CD4-positive, alpha-beta T cell treated with Interleukin-21 for 1 hour (primary cell): ENCODE data around the gene TESPA1.
"Not testable (repeated sequence)": the region's sequence is repeated elsewhere in the genome, so short reads cannot be mapped to it uniquely, and the experiment has no call there.

Experiments
- DNase-seq: peaks from one replicate; pipeline ENCODE4 v3.0.0-alpha.2; 2020

Gene TESPA1

DNA sequence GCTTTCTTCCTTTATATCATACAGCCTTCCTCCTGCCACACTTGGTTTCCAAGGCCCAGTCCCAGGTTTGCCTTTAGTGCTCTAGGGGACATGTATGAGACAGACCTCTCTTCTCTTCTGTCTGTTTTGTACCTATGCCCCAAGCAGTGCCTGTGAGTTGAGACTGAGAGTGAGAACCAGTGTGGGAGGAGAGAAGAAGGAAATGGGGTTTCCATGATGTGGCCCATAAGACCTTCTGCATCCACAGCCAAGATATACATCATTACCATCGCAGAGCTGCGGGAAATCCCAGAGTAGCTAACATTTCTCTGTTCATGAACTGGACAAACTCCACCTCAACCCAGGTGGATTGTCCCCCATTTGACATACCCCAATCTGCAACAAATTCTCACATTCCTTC is 2.8 kb downstream of the TESPA1 start:
- DNase-seq: peak; percentile 50

DNA sequence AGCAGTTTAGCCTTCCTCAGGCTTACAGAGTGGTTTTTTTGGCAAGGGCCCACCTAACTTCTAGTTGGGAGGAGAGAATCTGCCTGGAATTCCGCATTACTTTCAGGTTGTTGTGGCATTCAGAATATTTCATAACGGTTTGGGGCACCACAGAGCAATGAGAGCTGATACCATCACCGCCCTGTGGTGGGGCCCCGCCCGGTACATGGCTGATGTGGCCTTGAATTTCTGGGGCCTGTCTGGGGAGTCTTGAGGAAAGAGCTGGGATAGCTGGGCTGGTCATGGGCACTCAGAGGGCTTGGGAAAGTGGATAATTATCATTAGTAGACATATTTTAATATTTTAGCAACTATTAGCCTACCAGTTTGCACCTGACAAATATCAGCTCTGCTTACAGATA is 4.2 kb downstream of the TESPA1 start:
- peak; percentile 52 for DNase-seq

DNA sequence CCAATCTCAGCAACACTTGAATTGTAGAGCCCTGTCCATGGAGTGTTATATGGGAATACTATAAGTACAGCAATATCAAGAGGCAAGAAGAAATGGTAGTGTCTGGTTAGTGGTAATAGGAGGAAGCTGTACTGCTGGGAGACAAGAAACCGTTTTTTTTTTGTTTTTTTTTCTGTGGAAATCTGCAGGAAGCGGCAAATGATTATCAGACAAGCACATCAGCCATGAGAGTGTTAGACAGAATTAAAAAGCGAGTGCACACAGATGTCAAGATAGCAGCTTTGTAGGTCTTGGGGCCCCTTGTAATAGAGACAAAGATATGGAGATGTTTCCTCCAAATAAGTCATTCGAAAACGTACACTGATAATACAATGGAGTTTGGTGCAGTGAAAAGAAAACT is 6.7 kb downstream of the TESPA1 start:
- peak; percentile 37 for DNase-seq

DNA sequence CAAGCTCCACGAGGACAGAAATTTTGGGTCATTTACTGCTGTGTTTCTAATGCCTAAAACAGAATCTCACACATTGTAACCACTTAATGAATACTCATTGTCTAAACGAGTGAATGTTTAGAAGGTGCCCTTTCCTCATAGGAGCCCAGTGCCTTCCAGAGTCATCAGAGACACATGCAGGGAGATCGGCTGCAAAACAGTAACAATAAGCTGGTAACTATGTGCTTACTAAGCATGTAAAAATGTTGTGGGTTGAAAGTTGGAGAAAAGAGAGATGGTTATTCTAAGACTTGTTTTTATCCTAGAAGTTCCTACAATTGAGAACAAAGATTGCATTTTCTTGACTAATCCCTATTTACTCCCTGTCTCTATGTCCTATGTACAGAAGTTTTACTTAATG is 7.4 kb downstream of the TESPA1 start:
- no peak for DNase-seq

DNA sequence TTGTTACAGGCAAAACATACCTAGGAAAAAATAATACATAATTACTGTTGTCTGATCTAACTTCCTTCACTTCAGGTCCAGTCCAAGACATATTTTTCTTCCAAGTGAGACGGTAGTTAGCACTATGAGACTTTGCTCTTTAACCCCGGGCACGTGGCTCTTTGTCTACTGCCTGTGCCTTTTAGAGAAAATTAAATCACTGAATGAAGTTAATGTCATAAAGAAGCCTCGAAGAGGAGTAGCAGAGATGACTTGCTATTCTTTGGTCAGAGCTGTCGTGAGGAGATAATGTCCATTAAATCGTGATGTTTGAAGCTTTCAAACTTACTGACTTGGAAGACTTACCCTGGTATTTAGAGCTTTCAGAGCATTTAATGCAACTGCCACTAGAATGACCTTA is 8.7 kb downstream of the TESPA1 start:
- no peak for DNase-seq

DNA sequence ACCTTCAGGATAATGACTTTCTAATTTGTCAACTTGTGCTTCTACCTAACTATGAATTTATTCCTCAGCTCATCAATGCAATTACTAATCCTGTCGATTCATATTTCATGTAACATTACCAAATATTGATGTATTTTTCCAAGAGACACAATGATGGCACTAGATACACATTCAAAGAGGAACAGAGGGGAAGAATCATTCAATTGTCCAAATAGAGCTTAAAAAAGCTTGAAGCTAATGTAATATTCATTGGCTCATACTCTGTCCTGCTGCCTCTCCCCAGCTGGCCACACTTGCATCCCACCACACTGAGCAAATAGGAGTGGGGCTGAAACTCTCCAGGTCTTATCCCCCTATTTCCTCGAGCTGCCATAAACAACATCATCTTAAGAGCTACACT is 9.3 kb downstream of the TESPA1 start:
- no peak for DNase-seq

DNA sequence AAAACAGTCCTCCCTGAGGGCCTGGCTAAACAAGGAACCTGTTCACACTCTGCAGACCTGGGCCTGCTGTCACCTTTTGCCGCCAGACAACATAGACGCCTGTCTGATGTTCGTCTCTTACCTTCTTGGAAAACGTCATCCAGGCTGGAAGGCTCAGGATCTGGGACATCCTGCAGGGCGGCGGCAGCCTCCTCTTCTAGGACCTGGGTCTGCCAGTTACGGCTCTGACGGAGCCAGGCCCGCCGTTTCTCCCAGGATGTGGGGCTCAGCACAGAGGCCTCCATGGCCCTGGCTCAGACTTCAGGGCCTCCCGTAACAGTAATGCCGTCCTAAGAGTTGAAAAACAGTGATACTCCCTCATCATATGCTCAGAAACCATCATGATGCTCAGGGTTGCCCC is 10.3 kb downstream of the TESPA1 start:
- DNase-seq: no peak

DNA sequence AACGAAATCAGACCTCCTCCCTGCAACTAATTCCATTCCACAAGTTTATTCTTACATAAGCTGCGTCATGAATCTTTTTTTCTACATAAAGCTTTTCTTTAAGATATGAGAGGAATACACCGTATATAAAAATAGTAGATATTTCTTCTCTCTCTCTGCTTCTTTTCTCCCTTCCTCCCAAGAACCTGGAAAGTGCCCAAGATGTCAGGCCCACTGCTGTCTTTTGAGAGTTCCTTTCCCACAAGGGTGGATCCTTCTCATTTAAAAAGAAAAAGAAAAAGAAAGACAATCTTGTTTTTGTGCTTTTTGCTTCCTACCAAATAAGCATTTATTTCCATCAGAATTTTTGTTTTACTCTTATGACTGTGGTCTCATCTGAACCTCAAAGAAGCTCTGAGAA is 11.0 kb downstream of the TESPA1 start:
- DNase-seq: no peak

DNA sequence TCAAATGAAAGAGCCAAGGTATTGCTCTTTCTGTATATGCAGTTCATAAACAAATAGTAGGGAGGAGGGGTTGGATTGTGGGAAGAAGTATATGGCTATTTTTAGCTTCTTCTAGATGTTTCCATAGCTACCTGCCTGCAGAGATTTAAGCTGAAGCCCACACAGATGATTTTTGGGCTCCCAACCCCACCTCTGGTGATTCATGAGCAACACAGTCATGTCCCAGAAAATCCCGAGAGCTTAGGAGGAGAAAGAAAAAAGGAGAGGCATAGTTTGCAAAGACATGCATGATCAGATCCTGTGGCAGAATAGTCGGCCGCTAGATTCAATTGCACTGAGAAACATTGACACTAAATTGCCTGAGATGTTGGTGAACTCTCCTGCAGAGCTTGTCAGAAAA is 13.8 kb downstream of the TESPA1 start:
- no peak for DNase-seq

DNA sequence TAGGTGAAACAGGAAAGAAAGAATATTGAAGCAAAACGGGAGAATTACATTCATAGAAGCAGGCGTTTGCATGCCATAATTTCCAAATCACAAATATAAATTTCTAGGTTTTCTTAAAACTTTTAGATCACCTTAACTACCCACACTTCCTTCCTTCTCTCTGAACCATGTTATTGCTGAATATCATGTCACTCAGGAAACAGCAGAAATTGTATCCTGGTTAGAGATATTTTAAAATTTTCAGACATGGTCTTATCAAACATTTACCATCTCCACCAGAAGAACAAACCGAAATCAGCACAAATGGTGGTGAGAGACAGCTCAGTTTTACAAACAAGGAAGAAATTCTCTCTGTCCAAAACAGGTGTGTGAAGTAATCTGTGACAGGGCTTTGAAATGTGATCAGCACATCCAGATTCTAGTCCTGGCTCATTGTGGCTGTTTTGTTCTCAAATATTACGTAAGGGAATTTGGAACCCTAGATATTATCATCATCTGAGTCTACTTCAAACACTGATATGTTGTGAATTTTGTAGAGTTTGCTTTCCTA is 16.3 kb downstream of the TESPA1 start:
- peak; percentile 35 for DNase-seq

DNA sequence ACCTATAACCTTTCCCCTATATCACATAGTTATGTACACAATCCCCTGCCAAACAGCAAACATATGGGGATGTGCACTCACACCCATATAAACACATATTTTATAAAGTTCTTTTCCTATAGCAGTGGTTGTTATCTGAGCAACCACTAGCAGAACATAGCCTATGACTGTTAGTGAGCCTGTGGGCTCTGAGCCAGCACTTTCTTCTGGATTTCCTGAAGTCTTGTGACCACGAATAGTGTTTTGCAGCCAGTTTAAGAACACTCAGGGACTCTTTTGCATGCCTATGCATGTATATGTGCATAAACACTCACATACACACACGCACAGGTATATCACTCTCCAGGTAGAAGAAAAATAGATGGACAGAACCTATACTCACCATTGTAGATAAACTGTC is 17.1 kb downstream of the TESPA1 start:
- no peak for DNase-seq

DNA sequence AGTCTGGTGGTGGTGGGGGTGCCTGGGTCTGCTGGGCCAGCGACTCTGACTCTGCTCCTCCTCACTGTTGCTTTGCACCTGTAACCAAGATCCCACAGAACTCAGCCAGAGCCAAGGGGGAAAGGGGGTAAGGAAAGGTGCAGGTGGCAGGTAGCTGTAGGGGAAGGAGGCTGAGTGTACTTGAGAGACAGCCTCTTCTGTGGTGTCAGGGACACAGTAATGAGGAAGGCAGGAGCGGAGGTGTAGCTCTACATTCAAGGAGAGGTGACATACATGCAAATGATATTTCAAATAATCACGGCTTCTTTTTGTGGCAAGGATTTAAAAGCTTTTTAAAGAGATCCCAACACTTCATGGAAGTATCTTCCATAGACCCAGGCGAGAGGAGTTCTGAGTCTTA is 23.4 kb downstream of the TESPA1 start:
- no peak for DNase-seq

DNA sequence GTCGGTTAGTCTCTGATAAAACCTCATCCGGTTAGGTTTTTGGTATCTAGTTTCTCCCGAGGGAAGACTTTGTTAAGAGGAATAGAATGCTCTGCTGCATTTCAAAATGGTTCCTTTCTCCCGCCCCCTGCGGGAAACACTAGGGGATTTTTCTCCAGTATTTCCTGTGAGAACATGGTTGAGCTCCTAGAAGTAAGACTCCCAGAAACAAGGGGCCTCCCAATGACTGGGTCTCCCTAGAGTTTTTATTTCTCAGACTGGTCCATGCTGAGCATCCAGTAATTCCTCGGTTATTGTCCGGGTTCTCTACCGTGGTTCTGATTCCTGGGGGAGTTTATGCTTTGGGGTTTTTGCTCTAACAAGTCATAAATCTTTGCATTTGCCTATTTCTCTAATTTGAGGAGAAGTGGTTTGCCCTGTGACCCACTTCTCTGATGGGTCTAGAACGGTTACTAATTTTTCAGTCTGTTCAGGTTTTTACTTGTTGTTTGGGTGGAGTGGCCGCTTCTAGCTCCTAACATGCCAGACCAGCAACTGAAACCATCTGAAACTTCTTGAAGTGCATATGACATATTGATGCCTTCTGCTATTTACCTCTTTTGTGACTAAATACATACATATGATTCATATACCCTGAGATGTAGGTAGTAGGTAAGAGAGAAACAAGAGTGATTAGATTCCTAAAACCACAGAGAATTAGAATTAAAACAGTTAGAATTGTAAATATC is 25.1 kb downstream of the TESPA1 start:
- DNase-seq: no peak

DNA sequence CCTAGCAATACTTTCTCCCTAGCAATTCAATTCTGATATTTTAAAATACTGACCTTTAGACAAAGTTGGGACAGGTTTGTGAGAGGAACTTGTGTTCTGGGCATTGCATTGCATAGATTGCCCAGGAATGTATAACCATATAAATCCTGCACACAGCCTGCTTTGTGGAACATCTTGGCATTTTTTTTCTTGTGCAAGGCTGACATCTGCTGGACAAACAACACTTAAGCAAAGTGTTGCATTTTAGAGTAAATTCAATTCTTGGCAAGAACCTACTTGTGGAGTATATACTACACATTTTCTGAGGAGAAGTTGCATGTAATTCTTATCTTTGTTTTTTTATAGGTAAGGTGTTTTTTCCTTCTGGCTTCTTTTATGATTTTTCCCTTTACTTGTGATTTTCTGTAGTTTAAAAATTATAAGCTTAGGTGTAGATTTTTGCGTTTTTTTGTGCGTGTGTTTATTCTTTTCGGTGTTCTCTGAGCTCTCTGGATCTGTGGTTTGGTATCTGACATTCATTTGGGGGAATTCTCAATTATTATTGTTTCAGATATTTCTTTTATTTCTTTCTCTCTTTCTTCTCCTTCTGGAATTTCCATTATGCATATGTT is 26.4 kb downstream of the TESPA1 start:
- DNase-seq: peak; percentile 76

DNA sequence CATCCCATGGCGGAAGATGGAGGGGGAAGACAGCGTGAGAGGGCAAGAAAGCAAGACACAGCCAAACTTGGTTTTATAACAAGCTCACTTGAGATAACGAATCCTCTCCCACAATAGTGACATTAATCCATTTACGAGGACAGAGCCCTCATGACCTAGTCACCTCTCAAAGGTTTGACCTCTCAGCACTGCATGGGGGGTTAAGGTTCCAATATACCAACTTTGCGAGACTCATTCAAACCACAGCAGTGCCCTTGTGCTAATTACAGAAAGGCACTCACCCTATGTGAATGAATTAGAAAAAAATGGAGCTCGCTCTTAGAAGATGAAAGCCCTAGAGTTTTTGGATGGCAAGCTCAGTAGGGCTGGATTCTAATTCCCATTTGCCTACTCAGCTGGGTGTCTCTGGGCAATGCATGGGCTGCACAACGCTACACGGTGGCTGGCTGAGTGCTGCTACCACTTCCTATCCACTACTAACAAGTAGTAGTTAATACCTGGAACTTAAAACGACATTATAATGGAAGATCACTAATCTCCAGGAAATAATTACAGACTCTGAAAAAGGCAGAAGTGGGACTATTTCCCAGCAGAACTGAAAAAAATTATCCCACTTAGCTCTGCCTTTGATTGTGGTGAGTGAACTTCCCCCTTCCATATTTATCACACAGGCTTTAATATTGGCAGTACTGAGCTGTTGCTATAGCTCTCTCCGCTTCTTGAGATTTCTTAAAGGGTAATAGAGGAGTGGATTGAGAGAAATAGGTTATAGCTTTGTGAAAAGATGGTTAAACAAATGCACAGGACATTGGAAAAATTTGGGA is 27.5 kb downstream of the TESPA1 start:
- DNase-seq: no peak

DNA sequence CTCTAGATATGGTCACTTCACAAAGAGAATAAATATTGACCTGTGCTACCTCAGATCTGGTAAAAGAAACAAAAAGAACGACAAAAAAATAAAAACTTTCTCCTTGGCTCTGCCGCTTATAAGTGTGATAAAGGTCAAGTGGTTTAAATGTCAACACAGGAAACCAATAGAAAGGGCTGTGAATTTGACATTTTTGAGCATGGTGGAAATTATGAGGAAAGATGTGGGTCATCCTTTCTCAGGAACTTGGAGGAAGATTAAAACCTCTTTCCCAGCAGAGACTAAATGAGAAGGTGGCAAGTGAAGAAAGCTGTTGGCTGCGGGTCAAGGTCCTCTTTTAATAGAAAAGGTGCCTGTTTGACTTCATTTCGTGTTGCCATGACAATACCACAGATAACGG is 28.2 kb downstream of the TESPA1 start:
- no peak for DNase-seq

DNA sequence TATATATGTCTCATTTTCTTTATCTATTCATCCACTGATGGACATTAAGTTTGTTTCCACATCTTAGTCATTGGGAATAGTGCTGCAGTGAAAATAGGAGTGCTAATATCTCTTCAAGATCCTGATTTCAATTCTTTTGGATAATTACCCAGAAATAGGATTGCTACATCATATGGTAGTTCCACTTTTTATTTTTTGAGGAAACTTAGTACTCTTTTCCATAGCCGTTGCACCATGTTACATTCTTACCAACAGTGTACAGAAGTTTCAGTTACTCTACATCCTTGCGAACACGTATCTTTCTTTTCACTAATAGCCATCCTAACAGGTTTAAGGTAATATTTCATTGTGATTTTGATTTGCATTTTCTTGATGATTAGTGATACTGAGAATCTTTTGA is 29.8 kb downstream of the TESPA1 start:
- DNase-seq: no peak

DNA sequence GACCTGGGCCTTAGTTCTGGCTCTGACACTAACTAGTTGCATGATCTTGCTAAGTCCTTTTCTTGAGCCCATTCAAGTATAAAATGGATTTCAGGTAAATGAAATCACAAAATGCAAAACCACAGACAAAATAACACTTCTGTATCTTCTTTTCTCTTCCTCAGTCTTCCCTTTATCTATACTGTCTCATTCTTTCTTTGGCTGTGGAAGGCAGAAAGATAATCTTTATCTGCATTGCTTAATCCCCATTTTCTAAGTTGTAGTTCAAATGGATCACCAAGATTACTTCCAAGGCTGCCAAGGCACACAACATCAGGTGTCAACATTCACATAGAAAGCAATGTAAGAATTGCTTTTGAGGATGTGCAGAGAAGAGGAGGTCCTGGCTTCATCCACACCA is 30.3 kb downstream of the TESPA1 start:
- DNase-seq: no peak

DNA sequence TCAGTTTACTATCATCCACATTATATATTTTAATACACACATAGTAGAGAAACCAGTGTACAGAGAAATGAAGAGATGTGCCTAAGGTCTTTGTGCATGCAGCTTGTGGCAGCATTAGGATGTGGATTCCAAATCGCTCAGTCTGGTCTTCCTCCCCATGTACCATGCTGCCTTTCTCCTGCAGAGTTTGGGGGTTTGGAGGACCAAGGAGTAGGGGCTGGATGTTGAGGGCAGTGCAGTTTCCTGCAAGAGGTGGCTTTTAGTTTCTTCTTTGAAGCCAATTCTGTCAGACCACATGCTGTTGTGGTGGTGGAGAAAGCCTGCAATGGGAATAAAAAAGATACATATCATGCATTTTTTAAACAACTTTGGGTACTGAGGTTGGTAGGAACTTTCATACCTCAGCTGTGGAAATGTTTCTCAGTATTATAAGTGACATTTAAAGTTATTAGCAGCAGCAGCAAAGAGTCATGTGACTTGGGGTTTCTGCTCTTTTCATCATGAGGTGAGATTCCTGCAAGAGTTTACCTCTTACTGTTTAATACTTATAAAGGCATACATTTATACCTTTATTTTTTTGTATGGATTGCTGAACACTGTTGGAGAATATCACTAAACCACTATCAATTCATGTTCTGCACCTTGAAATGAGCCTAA is 34.4 kb downstream of the TESPA1 start:
- DNase-seq: no peak

DNA sequence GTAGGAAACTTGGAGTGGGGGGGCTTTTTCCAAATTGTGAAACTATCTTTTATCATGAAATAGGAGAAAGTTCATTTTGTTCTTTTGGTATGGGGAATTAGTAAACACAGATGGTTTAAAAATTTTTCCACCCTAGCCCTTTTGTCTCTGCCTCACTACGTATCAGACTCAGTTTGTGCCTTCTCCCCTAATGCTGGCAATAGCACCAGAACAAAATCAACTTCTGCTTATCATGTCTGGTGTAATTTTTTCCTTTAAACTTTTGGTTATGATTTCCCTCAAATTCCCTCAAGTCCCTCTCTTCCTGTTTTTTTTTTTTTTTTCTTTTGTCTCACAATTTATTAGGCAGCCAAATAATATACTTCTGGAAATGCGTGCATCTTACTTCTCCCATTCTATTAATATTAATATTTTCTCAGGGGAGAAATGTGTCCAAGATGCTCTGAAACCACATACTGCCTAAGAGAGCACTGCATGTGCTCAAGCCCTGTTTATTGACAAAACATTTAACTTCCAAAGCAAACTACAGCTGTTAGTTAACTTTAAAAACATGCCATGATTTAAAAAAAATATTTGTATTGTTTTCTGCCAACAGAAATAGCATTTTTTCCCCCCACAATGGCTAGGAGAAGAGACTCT is 35.4 kb downstream of the TESPA1 start:
- DNase-seq: no peak

DNA sequence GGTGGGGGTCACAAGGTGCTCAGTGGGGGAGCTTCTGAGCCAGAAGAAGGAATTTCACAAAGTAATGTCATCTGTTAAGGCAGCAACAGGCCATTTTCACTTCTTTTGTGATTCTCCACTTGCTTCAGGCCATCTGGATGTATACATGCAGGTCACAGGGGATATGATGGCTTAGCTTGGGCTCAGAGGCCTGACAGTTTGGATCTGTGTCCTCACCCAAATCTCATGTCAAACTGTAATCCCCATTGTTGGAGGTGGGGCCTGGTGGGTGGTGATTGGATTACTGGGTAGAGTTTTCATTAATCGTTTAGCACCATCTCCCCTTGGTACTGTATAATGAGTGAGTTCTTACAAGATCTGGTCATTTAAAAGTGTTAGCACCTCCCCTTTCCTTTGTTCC is 36.4 kb downstream of the TESPA1 start:
- no peak for DNase-seq

DNA sequence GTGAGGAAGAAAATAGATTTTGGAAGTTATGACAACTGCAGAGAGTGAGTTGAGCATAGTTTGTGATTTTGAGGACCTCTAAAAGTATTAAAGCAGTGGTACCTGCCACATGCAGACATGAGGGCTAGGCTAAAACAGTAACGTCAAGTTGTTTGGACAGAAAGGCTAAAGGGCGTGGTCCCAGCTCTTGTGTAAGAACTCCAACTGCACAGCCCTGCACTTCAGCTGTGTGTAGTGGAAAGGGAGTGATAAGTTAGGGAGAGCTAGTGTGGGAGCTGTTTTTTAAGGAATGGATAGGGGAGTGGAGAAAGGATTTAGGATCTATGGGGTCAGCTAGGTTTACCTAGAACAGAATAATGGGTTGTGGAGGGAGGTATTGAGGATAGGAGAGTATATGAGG is 39.5 kb downstream of the TESPA1 start:
- DNase-seq: no peak

DNA sequence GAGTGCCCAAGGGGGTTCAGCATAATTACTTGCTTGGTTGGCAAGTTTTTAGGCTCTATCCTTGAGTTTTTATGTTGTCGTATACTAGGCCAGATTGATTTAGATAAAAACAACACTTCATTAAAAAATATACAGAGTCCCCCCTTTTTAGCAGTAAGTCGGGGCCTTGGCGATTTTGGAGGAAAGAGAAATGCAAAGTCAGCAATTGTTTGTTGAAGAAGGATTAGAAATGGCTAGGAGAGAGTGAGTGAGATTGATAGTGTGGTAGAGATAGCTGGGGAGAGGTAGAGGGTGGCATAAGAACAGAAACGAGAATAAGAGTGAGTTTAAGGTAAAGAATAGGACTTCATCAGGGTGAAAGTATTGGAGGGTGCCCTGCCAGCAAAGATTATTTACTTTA is 41.3 kb downstream of the TESPA1 start:
- not testable (repeated sequence) for DNase-seq
